HL-60 (cell line): Measurements from ENCODE around the gene MLLT3.

Experiments used
- DNase-seq, 2 experiments: peaks; one replicate each; pipeline ENCODE4 v3.0.0-alpha.2; 2010 to 2020; ENCODE audit warnings: low read depth in 1 of 2, low spot score in 1 of 2
- H3K27ac ChIP-seq: fragments of 250-450 bp; sonication (Bioruptor Pico); replicated peaks from 2 replicates; pipeline ENCODE4 v1.5.1; 2020; ENCODE audit warnings: mild to moderate bottlenecking, moderate library complexity
- H3K27me3 ChIP-seq: fragments of 250-450 bp; sonication (Bioruptor Pico); 2 replicates; pipeline ENCODE4 v1.5.1; 2021; ENCODE audit warnings: mild to moderate bottlenecking, moderate library complexity; ENCODE audit not compliant: insufficient read depth, poor library complexity, severe bottlenecking
- H3K4me3 ChIP-seq: replicated peaks from 2 replicates; pipeline ENCODE4 v1.5.1; 2011; ENCODE audit warnings: mild to moderate bottlenecking, control low read depth, low read length; ENCODE audit not compliant: insufficient read depth
- GABPA ChIP-seq: IDR thresholded peaks from 2 replicates; pipeline ENCODE4 v1.6.1; 2012; ENCODE audit warnings: low read depth
- POLR2AphosphoS5 ChIP-seq: IDR thresholded peaks from 2 replicates; pipeline ENCODE4 v1.6.1; 2012; ENCODE audit warnings: low read depth
- SPI1 ChIP-seq: IDR thresholded peaks from 2 replicates; pipeline ENCODE4 v1.6.1; 2012; ENCODE audit warnings: low read depth, mild to moderate bottlenecking, borderline replicate concordance
- TF ChIP-seq, protein P1 (sequence below): IDR thresholded peaks from one replicate; pipeline ENCODE4 v1.5.1; 2011; ENCODE audit warnings: low read length, control low read depth, inconsistent platforms; ENCODE audit not compliant: insufficient read depth
- TF ChIP-seq, protein P2 (sequence below): IDR thresholded peaks from 2 replicates; pipeline ENCODE4 v1.6.1; 2012; ENCODE audit warnings: low read depth; ENCODE audit not compliant: insufficient replicate concordance

Gene MLLT3

DNA sequence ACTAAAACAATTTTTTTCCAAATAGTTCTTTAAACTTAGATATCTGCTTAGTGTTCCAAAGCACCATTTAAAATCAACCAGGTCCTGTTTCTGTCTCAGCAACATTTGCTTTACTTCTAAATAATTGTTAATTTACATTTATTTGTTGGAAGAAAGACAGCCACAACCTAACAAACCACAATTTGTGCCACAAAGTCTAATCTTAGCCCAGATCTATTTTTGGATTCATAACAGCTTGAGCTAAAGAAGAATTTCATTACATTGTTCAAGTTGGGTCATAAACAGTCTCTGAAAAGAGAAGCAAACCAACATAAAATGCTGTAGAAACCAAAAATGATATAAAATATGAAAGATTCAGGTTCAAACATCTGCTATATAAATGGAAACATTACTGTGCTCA is 24.4 kb downstream of the MLLT3 start:
- TF ChIP-seq GABPA: no peak
- TF ChIP-seq SPI1: no peak
- TF ChIP-seq POLR2AphosphoS5: no peak
- TF ChIP-seq, protein P1, sequence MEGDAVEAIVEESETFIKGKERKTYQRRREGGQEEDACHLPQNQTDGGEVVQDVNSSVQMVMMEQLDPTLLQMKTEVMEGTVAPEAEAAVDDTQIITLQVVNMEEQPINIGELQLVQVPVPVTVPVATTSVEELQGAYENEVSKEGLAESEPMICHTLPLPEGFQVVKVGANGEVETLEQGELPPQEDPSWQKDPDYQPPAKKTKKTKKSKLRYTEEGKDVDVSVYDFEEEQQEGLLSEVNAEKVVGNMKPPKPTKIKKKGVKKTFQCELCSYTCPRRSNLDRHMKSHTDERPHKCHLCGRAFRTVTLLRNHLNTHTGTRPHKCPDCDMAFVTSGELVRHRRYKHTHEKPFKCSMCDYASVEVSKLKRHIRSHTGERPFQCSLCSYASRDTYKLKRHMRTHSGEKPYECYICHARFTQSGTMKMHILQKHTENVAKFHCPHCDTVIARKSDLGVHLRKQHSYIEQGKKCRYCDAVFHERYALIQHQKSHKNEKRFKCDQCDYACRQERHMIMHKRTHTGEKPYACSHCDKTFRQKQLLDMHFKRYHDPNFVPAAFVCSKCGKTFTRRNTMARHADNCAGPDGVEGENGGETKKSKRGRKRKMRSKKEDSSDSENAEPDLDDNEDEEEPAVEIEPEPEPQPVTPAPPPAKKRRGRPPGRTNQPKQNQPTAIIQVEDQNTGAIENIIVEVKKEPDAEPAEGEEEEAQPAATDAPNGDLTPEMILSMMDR: no peak
- TF ChIP-seq, protein P2, sequence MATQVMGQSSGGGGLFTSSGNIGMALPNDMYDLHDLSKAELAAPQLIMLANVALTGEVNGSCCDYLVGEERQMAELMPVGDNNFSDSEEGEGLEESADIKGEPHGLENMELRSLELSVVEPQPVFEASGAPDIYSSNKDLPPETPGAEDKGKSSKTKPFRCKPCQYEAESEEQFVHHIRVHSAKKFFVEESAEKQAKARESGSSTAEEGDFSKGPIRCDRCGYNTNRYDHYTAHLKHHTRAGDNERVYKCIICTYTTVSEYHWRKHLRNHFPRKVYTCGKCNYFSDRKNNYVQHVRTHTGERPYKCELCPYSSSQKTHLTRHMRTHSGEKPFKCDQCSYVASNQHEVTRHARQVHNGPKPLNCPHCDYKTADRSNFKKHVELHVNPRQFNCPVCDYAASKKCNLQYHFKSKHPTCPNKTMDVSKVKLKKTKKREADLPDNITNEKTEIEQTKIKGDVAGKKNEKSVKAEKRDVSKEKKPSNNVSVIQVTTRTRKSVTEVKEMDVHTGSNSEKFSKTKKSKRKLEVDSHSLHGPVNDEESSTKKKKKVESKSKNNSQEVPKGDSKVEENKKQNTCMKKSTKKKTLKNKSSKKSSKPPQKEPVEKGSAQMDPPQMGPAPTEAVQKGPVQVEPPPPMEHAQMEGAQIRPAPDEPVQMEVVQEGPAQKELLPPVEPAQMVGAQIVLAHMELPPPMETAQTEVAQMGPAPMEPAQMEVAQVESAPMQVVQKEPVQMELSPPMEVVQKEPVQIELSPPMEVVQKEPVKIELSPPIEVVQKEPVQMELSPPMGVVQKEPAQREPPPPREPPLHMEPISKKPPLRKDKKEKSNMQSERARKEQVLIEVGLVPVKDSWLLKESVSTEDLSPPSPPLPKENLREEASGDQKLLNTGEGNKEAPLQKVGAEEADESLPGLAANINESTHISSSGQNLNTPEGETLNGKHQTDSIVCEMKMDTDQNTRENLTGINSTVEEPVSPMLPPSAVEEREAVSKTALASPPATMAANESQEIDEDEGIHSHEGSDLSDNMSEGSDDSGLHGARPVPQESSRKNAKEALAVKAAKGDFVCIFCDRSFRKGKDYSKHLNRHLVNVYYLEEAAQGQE: no peak
- Histone ChIP-seq H3K27ac (no peak overlapping the region), H3K27me3 (no peaks in the 10 kb centered on the region), H3K4me3 (no peak overlapping the region)
- DNase-seq: no peak

DNA sequence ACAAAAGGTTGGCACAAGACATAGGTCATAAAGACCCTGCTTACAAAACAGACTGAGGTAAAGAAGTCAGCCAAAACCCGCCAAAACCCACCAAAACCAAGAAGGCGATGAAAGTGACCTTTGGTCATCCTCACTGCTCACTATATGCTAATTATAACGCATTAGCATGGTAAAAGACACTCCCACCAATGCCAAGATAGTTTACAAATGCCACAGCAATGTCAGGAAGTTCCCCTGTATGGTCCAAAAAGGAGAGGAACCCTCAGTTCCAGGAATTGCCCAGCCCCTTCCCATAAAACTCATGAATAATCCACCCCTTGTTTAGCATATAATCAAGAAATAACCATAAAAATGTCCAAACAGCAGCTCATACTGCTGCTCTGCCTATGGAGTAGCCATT is 27.7 kb downstream of the MLLT3 start:
- TF ChIP-seq GABPA (no peak), POLR2AphosphoS5 (no peak), SPI1 (no peak)
- TF ChIP-seq, protein P2: no peak
- TF ChIP-seq, protein P1: no peak
- no peak for DNase-seq
- Histone ChIP-seq H3K27me3 (no peaks in the 10 kb centered on the region), H3K27ac (no peak overlapping the region), H3K4me3 (no peak overlapping the region)

DNA sequence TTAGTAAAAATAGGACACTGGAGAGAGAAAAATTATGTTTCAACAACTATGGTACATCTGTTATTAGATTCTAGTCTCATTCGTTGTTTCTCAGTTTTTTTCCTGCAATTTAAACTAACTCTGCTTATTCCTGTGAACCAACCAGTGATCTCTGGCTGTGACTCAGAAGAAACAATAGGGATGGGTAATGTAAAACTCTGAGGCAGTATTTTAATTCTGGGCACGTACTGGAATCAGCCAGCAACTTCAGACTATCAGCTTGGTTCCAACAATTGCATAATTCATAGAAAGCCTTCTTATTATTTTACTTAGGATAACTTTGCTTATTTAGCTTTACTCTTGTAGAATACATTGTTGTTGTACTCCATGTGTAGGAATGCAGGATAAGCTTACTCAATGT is 28.8 kb downstream of the MLLT3 start:
- TF ChIP-seq, protein P2: no peak
- TF ChIP-seq POLR2AphosphoS5 (no peak), SPI1 (no peak), GABPA (no peak)
- TF ChIP-seq, protein P1: no peak
- Histone ChIP-seq H3K27me3 (no peaks in the 10 kb centered on the region), H3K27ac (no peak overlapping the region), H3K4me3 (no peak overlapping the region)
- no peak for DNase-seq
